Gastrocnemius medialis (tissue), 4 donors: ENCODE measurements around the gene TSC22D2.

Experiments used
- POLR2A ChIP-seq, 2 donors: fragments of 450-650 bp; IDR thresholded peaks; one replicate each; pipeline ENCODE4 v1.6.1; 2017; ENCODE audit warnings: antibody characterized with exemption in 2 of 2, mild to moderate bottlenecking in 2 of 2, moderate library complexity in 2 of 2
- TF ChIP-seq, protein P1 (sequence below), 5 experiments: fragments of 450-650 bp in 3 of 5; fragments of 200-600 bp in 2 of 5; sonication (generic) in 2 of 5; IDR thresholded peaks in 4 of 5; conservative IDR thresholded peaks in 1 of 5; 1 replicate in 4 of 5; 2 replicates in 1 of 5; pipeline ENCODE4 v1.5.1; 2016 to 2019; ENCODE audit warnings: antibody characterized with exemption in 5 of 5, mild to moderate bottlenecking in 3 of 5, moderate library complexity in 3 of 5

DNA sequence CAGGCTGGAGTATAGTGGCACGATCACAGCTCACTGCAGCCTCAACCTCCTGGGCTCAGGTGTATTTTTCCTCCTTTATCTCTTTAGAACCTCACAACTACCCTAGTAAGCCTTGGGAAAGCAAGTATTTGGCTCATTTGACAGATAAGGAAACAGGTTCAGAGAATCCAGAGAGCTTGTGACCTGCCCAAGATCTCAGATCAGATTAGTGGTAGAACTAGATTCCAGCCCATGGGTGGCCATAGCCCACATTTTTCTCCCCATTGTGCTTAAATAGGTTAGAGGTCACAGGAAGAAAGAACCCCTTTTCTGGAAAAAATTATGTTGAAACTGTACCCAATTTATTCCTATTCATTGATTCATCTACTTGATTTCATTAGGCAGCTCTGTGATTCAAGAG is 64.3 kb downstream of the TSC22D2 start:
- no peak for TF ChIP-seq POLR2A (IDR thresholded peaks at IDR 0.05)
- TF ChIP-seq, protein P1, sequence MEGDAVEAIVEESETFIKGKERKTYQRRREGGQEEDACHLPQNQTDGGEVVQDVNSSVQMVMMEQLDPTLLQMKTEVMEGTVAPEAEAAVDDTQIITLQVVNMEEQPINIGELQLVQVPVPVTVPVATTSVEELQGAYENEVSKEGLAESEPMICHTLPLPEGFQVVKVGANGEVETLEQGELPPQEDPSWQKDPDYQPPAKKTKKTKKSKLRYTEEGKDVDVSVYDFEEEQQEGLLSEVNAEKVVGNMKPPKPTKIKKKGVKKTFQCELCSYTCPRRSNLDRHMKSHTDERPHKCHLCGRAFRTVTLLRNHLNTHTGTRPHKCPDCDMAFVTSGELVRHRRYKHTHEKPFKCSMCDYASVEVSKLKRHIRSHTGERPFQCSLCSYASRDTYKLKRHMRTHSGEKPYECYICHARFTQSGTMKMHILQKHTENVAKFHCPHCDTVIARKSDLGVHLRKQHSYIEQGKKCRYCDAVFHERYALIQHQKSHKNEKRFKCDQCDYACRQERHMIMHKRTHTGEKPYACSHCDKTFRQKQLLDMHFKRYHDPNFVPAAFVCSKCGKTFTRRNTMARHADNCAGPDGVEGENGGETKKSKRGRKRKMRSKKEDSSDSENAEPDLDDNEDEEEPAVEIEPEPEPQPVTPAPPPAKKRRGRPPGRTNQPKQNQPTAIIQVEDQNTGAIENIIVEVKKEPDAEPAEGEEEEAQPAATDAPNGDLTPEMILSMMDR (IDR thresholded peaks at IDR 0.05 in 4 of 5, conservative IDR thresholded peaks at IDR 0.05 in 1 of 5): no peak
